IMR-90 (cell line): ENCODE results near the gene OR51A7. TPM values are rescaled to one million over a fixed set of nuclear protein-coding genes. Genes with fewer than 3 reads are reported as not detected.

Experiments
- ATAC-seq: fragments of 200-7000 bp; cut with Tn5 transposase; 2 replicates; pipeline ENCODE4 v1.9.1; 2020; ENCODE audit warnings: low read depth, mild to moderate bottlenecking, moderate library complexity
- BruUV-seq: library from RNA; stranded (reverse); fragments of 400-500 nt; replicated peaks from 2 replicates; lab custom pipeline; 2021; lab: Mats Ljungman, UMichigan
- CTCF ChIA-PET: fragments of 300-600 bp; formaldehyde crosslinking; extraction: SDS; loops from one replicate; lab custom pipeline; 2021; ENCODE audit warnings: antibody characterized with exemption; lab: Yijun Ruan, JAX
- POLR2A ChIA-PET: fragments of 300-600 bp; sonication (Branson Sonifier 250); formaldehyde crosslinking; loops from one replicate; lab custom pipeline; 2022; ENCODE audit warnings: antibody characterized with exemption; ENCODE audit not compliant: unreplicated experiment; lab: Charles Lee
- DNase-seq: peaks from one replicate; pipeline ENCODE4 v3.0.0; 2013
- H2AFZ ChIP-seq: replicated peaks from 2 replicates; pipeline ENCODE3; 2013; ENCODE audit warnings: low read length, mild to moderate bottlenecking; ENCODE audit not compliant: poor library complexity
- H2AK5ac ChIP-seq: 2 replicates; pipeline ENCODE4 v1.6.1; 2013; ENCODE audit warnings: low read depth, low read length, inconsistent platforms
- H2AK9ac ChIP-seq: replicated peaks from 2 replicates; pipeline ENCODE3; 2013; ENCODE audit warnings: mild to moderate bottlenecking, low read depth, low read length, moderate library complexity; ENCODE audit not compliant: poor library complexity
- H2BK120ac ChIP-seq: 2 replicates; pipeline ENCODE4 v1.6.1; 2013; ENCODE audit warnings: low read depth, low read length, inconsistent platforms
- H2BK15ac ChIP-seq: 3 replicates; pipeline ENCODE4 v1.6.1; 2013; ENCODE audit warnings: low read depth, low read length, inconsistent platforms
- H2BK20ac ChIP-seq: 2 replicates; pipeline ENCODE4 v1.6.1; 2013; ENCODE audit warnings: low read depth, mild to moderate bottlenecking, inconsistent platforms, low read length, moderate library complexity
- H2BK5ac ChIP-seq: 2 replicates; pipeline ENCODE4 v1.6.1; 2013; ENCODE audit warnings: mild to moderate bottlenecking, low read depth, low read length, inconsistent platforms; ENCODE audit not compliant: poor library complexity, severe bottlenecking
- H3K14ac ChIP-seq: replicated peaks from 2 replicates; pipeline ENCODE4 v1.6.1; 2013; ENCODE audit warnings: low read depth, low read length, inconsistent platforms
- H3K18ac ChIP-seq: 2 replicates; pipeline ENCODE4 v1.6.1; 2013; ENCODE audit warnings: low read depth, low read length, control low read depth
- H3K23ac ChIP-seq: 2 replicates; pipeline ENCODE4 v1.6.1; 2013; ENCODE audit warnings: low read depth, low read length, inconsistent platforms
- H3K27ac ChIP-seq: 2 replicates; pipeline ENCODE4 v1.5.1; 2013; ENCODE audit warnings: mild to moderate bottlenecking, control low read depth, low read length; ENCODE audit not compliant: insufficient read depth
- H3K27me3 ChIP-seq: 2 replicates; pipeline ENCODE4 v1.6.1; 2013; ENCODE audit warnings: low read length; ENCODE audit not compliant: control insufficient read depth, insufficient read depth
- H3K36me3 ChIP-seq: 2 replicates; pipeline ENCODE4 v1.6.1; 2013; ENCODE audit warnings: low read length, mixed read lengths; ENCODE audit not compliant: control insufficient read depth, insufficient read depth
- H3K4ac ChIP-seq: 2 replicates; pipeline ENCODE4 v1.6.1; 2013; ENCODE audit warnings: low read depth, low read length, inconsistent platforms
- H3K4me1 ChIP-seq: 2 replicates; pipeline ENCODE4 v1.6.1; 2013; ENCODE audit warnings: low read length, mixed read lengths; ENCODE audit not compliant: control insufficient read depth, insufficient read depth
- H3K4me2 ChIP-seq: 2 replicates; pipeline ENCODE4 v1.6.1; 2013; ENCODE audit warnings: low read depth, mild to moderate bottlenecking, control low read depth, low read length, moderate library complexity
- H3K4me3 ChIP-seq: 2 replicates; pipeline ENCODE4 v1.5.1; 2013; ENCODE audit warnings: low read depth, mild to moderate bottlenecking, control low read depth, low read length, moderate library complexity; ENCODE audit not compliant: insufficient read depth
- H3K56ac ChIP-seq: 2 replicates; pipeline ENCODE4 v1.6.1; 2013; ENCODE audit warnings: low read length, inconsistent platforms; ENCODE audit not compliant: insufficient read depth; ENCODE audit errors: extremely low read depth
- H3K79me1 ChIP-seq, 2 experiments: 2 replicates each; pipeline ENCODE4 v1.6.1; 2013; ENCODE audit warnings: low read length in 2 of 2, inconsistent platforms in 1 of 2, low read depth in 1 of 2
- H3K9ac ChIP-seq: 2 replicates; pipeline ENCODE4 v1.6.1; 2013; ENCODE audit warnings: low read depth, low read length, control low read depth
- H3K9me1 ChIP-seq: 2 replicates; pipeline ENCODE4 v1.6.1; 2013; ENCODE audit warnings: low read length, inconsistent platforms; ENCODE audit not compliant: insufficient read depth
- H3K9me3 ChIP-seq: 2 replicates; pipeline ENCODE4 v1.6.1; 2013; ENCODE audit warnings: low read length; ENCODE audit not compliant: control insufficient read depth, insufficient read depth
- H4K20me1 ChIP-seq: 2 replicates; pipeline ENCODE4 v1.6.1; 2013; ENCODE audit warnings: low read length, inconsistent platforms; ENCODE audit not compliant: insufficient read depth
- H4K5ac ChIP-seq: 2 replicates; pipeline ENCODE4 v1.6.1; 2013; ENCODE audit warnings: mild to moderate bottlenecking, low read depth, low read length, control low read depth
- H4K8ac ChIP-seq, 2 experiments: 2 replicates each; pipeline ENCODE4 v1.6.1; 2013; ENCODE audit warnings: low read depth in 2 of 2, low read length in 2 of 2, control low read depth in 1 of 2, inconsistent platforms in 1 of 2
- H4K91ac ChIP-seq: 2 replicates; pipeline ENCODE4 v1.6.1; 2013; ENCODE audit warnings: low read depth, low read length, inconsistent platforms; ENCODE audit not compliant: insufficient read depth
- CEBPB ChIP-seq: IDR thresholded peaks from 2 replicates; pipeline ENCODE4 v1.6.1; 2012; ENCODE audit warnings: low read depth, low read length, improper control_type of control experiment
- MAZ ChIP-seq: IDR thresholded peaks from 2 replicates; pipeline ENCODE4 v1.6.1; 2012; ENCODE audit warnings: low read depth, mild to moderate bottlenecking, low read length, improper control_type of control experiment, moderate library complexity, borderline replicate concordance
- NFE2L2 ChIP-seq: fragments of 150-350 bp; IDR thresholded peaks from 2 replicates; pipeline ENCODE4 v1.6.1; 2016; ENCODE audit warnings: low read depth, mild to moderate bottlenecking, low read length
- RAD21 ChIP-seq: IDR thresholded peaks from 2 replicates; pipeline ENCODE4 v1.6.1; 2012; ENCODE audit warnings: low read length, improper control_type of control experiment
- RCOR1 ChIP-seq: IDR thresholded peaks from 2 replicates; pipeline ENCODE4 v1.6.1; 2012; ENCODE audit warnings: mild to moderate bottlenecking, low read length, improper control_type of control experiment; ENCODE audit not compliant: insufficient replicate concordance
- RFX5 ChIP-seq: IDR thresholded peaks from 2 replicates; pipeline ENCODE4 v1.8.0; 2012; ENCODE audit warnings: low read depth, mild to moderate bottlenecking, low read length, moderate library complexity
- SMC3 ChIP-seq: fragments of 150-350 bp; IDR thresholded peaks from 2 replicates; pipeline ENCODE4 v1.6.1; 2016; ENCODE audit warnings: low read depth, mild to moderate bottlenecking, antibody characterized with exemption, low read length, moderate library complexity
- WGBS, 2 experiments: methylation state at CpG; one replicate each; pipeline versions ENCODE4 v1.1.5 to v1.1.7; 2013; ENCODE audit warnings: missing lambda C conversion rate in 2 of 2; ENCODE audit not compliant: insufficient read length in 1 of 2; ENCODE audit errors: extremely low coverage in 2 of 2; 5-methylcytosine and 5-hydroxymethylcytosine counted together
- dilution Hi-C: fragments of 300-500 bp; cut with HindIII; formaldehyde crosslinking; loops from one replicate; pipeline ENCODE4 v1.14.3; 2018; ENCODE audit warnings: low sequenced_read_pairs; ENCODE audit not compliant: unreplicated experiment
- in situ Hi-C: fragments of 300-500 bp; cut with MboI; formaldehyde crosslinking; loops from 3 replicates; pipeline ENCODE4 v1.14.3; 2019; ENCODE audit warnings: low sequenced_read_pairs, inconsistent platforms, mixed read lengths
- intact Hi-C: fragments of 100-400 bp; cut with micrococcal nuclease; formaldehyde crosslinking; loops from 2 replicates; pipeline ENCODE4 v1.10.0; 2022
- polyA plus RNA-seq, 3 experiments: library from polyadenylated mRNA; depleted of rRNA; stranded (reverse); fragments of >200 nt; gene quantifications; 2 replicates each; pipeline ENCODE4 v1.2.3, GENCODE V29; 2012; ENCODE audit warnings: low replicate concordance in 1 of 3
- total RNA-seq: library from RNA; depleted of rRNA; stranded (reverse); fragments of >200 nt; gene quantifications from 2 replicates; pipeline ENCODE4 v1.2.3, GENCODE V29; 2012

The OR51A7 gene
- total and polyA plus RNA-seq, 2 of the 4 experiments (the other 2 are of a cell fraction), result not detected

- Histone ChIP-seq H3K27ac (no peak within 1 kb of the TSS), H2AFZ (peak within 1 kb of the TSS; percentile 82), H2AK9ac (no peak within 1 kb of the TSS), H3K79me1 (no peaks in the 10 kb centered on the region), H2AK5ac (peak within 1 kb of the TSS; percentile 39; the same call in 1 of the 2 replicates), H3K56ac (no peak within 1 kb of the TSS), H3K36me3 (no peaks in the 10 kb centered on the region), H4K91ac (peak within 1 kb of the TSS; percentile 34; the same call in 1 of the 2 replicates), H3K4me3 (no peak within 1 kb of the TSS), H3K9me1 (peaks cover 5% of the 10 kb centered on the region), H3K18ac (no peak within 1 kb of the TSS), H3K9me3 (no peaks in the 10 kb centered on the region), H4K20me1 (no peaks in the 10 kb centered on the region), H2BK120ac (peak within 1 kb of the TSS; percentile 61), H2BK15ac (no peak within 1 kb of the TSS), H2BK5ac (no peak within 1 kb of the TSS), H4K5ac (no peak within 1 kb of the TSS), H3K23ac (no peak within 1 kb of the TSS), H3K4me1 (peaks cover 2% of the 10 kb centered on the region; the same call in 1 of the 2 replicates), H3K27me3 (no peaks in the 10 kb centered on the region), H3K14ac (no peak within 1 kb of the TSS; the same call in 1 of the 2 replicates), H3K4me2 (peak within 1 kb of the TSS; percentile 61; the same call in 1 of the 2 replicates), H3K9ac (no peak within 1 kb of the TSS), H4K8ac (no peak within 1 kb of the TSS), H3K4ac (peak within 1 kb of the TSS; percentile 41; the same call in 1 of the 2 replicates), H2BK20ac (peak within 1 kb of the TSS; percentile 66)
- ChIA-PET POLR2A (no interaction called here), CTCF (no interaction called here)
- peak; percentile 63; the same call in 1 of the 2 replicates for ATAC-seq
- intact Hi-C loops (no loop called here), in situ Hi-C loops (no loop called here), dilution Hi-C loops (no loop called here)
- DNase-seq, result peak; percentile 40
- WGBS, 2 experiments, result 62% methylated on average over 5 of the region's 8 CpGs; no CpG with 5 or more reads in 1 of the 2 experiments
- TF ChIP-seq RAD21, result no peak
- no peak for TF ChIP-seq MAZ
- TF ChIP-seq NFE2L2, result peak; percentile 18; the same call in 1 of the 2 replicates
- TF ChIP-seq RCOR1, result no peak
- TF ChIP-seq CEBPB, result peak; percentile 35; the same call in 1 of the 2 replicates
- TF ChIP-seq RFX5, result no peak
- no peak for TF ChIP-seq SMC3
- no TSS peak for BruUV-seq
Measured at GRCh38 chr11:4881860-4882500, 21.6 kb upstream of the OR51A7 start, which contains the start of gene OR51T1. Gene OR51T1 (plus strand): TSS chr11:4881900. CDS start chr11:4881900, 0 bp downstream.
